NCI-H460 (cell line): ENCODE results near the gene CHTF8. TPM values are rescaled to one million over a fixed set of nuclear protein-coding genes. Genes with fewer than 3 reads are reported as not detected.
A peak's percentile ranks its signal among the peaks of the same experiment; 100 is the strongest.

Experiments
- DNase-seq: peaks from one replicate; pipeline ENCODE4 v3.0.0-alpha.2; 2016; ENCODE audit warnings: low read depth; ENCODE audit errors: extremely low read depth
- total RNA-seq: library from RNA; depleted of rRNA; stranded (reverse); fragments of >200 nt; shearing (Covaris generic); gene quantifications from 2 replicates; pipeline ENCODE4 v1.2.3, GENCODE V29; 2014

CHTF8 gene
- total RNA-seq, 1 experiment from 2014 or later: 47.6 TPM

DNA sequence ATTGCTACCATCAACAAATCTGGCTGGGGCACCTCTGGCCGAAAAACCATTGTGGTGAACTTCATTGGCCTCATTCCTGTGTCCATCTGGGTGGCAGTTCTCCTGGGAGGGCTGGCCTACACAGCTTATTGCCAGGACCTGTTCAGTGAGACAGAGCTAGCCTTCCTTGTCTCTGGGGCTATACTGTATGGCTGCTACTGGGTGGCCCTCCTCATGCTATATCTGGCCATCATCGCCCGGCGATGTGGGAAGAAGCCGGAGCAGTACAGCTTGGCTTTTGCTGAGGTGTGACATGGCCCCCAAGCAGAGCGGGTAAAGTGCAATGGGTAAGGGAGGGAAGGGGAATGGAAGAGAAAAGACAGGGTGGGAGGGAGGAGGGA is 17.4 kb downstream of the CHTF8 start:
- no peak for DNase-seq

- no peak for DNase-seq
These were observed 17.9 kb downstream of the CHTF8 start for GRCh38 chr16:69114346-69114975.

GRCh38 chr16:69113216-69113615 is 19.2 kb downstream of the CHTF8 start:
- no peak for DNase-seq

GRCh38 chr16:69112285-69113129 is 19.9 kb downstream of the CHTF8 start:
- DNase-seq: peak; percentile 38

DNA sequence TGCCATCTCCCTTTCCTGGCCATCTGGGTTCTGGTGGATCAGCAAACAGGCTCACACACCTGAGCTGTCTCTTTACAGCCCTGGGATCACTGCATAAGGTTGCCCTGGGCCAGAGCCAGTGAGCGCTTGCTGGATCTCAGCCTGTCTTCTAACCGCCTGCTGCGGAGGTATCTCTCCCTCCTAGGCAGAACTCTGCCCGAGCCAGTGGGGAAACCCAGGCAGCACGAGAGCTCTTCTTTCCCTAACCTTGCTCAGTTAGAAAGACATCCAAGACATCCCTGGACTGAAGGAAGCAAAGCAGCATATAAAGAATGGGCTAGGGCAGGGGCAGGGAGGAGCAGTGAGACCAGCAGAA is 20.5 kb downstream of the CHTF8 start:
- no peak for DNase-seq

GRCh38 chr16:69111216-69111875 is 21.0 kb downstream of the CHTF8 start:
- DNase-seq: no peak

- no peak for DNase-seq
These were observed 22.0 kb downstream of the CHTF8 start for GRCh38 chr16:69110406-69110805.

DNA sequence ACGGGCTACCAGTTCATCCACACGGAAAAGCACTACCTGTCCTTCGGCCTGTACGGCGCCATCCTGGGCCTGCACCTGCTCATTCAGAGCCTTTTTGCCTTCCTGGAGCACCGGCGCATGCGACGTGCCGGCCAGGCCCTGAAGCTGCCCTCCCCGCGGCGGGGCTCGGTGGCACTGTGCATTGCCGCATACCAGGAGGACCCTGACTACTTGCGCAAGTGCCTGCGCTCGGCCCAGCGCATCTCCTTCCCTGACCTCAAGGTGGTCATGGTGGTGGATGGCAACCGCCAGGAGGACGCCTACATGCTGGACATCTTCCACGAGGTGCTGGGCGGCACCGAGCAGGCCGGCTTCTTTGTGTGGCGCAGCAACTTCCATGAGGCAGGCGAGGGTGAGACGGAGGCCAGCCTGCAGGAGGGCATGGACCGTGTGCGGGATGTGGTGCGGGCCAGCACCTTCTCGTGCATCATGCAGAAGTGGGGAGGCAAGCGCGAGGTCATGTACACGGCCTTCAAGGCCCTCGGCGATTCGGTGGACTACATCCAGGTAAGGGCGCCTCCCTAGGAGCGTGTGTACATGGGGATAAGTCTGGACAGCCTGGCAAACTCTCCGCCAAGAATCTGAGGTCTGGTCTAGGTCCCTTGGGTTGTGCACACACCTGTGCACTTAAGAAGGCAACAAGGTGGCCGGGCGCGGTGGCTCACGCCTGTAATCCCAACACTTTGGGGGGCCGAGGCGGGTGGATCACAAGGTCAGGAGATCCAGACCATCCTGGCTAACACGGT is 22.7 kb downstream of the CHTF8 start:
- no peak for DNase-seq

- no peak for DNase-seq
These were observed 23.5 kb downstream of the CHTF8 start for GRCh38 chr16:69108905-69109252.

GRCh38 chr16:69108064-69108904 is 24.1 kb downstream of the CHTF8 start:
- no peak for DNase-seq

DNA sequence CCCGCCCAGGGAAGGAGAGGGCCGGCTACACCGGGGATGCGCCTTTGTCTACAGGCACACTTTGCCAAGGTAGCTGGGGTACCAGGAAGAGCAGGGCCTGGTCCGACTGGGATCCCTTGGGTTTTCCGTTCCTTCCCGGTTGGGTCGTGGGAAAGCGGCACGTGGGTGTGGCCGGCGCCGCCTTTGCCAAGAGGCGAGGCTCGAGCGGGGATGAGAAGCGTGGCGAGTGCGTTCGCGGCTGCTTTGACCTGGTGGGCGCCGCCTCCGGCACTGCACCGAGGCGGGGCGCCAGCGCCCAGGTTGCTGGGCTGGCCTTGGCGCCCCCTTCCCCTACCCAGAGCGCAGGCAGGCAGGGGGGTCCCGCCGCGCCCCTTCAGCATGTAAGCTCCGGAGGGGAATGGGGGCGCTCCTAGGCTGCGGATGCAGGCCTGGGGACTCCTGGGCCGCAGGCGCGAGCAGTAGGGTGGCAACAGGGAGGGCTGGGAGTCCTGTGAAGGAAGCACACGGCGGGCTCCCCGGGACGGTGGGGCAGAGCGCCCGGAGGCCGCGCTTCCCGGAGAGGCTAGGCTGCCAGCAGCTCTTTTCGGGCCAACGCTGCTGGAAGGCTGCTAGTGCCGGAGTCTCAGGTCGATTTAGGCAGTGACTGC is 24.9 kb downstream of the CHTF8 start:
- DNase-seq: no peak

- no peak for DNase-seq
These were observed 25.7 kb downstream of the CHTF8 start for GRCh38 chr16:69106491-69107315.

- DNase-seq: no peak
These were observed 26.7 kb downstream of the CHTF8 start, which contains the start of gene HAS3 for GRCh38 chr16:69105501-69106361. HAS3 (plus strand) TSS chr16:69105653; CDS start chr16:69109396, 3,743 bp downstream.

GRCh38 chr16:69100071-69100691 is 32.2 kb downstream of the CHTF8 start:
- no peak for DNase-seq

- no peak for DNase-seq
These were observed 37.2 kb downstream of the CHTF8 start for GRCh38 chr16:69095193-69095592.

GRCh38 chr16:69094501-69094900 is 37.9 kb downstream of the CHTF8 start:
- DNase-seq: no peak

GRCh38 chr16:69093974-69094373 is 38.4 kb downstream of the CHTF8 start:
- DNase-seq: no peak
